H9 (cell line): Measurements from ENCODE around the gene LRRC17. TPM values are rescaled to one million over a fixed set of nuclear protein-coding genes. Genes with fewer than 3 reads are reported as not detected.

Experiments
- DNase-seq: peaks from one replicate; pipeline ENCODE4 v3.0.0-alpha.2; 2017
- H2AFZ ChIP-seq: one replicate; pipeline ENCODE4 v1.6.1; 2013; ENCODE audit warnings: mild to moderate bottlenecking, low read length, control low read depth, moderate library complexity
- H2AK5ac ChIP-seq: 2 replicates; pipeline ENCODE4 v1.6.1; 2013; ENCODE audit warnings: low read length, control low read depth, mixed read lengths; ENCODE audit not compliant: insufficient read length
- H2BK120ac ChIP-seq: one replicate; pipeline ENCODE4 v1.6.1; 2013; ENCODE audit warnings: low read depth, mild to moderate bottlenecking, low read length, control low read depth, inconsistent platforms; ENCODE audit not compliant: poor library complexity, severe bottlenecking
- H2BK12ac ChIP-seq: 2 replicates; pipeline ENCODE4 v1.6.1; 2013; ENCODE audit warnings: low read length, control low read depth, mixed read lengths, low read depth; ENCODE audit not compliant: insufficient read length
- H2BK15ac ChIP-seq: 2 replicates; pipeline ENCODE4 v1.6.1; 2013; ENCODE audit warnings: low read depth, low read length, control low read depth
- H2BK20ac ChIP-seq: one replicate; pipeline ENCODE4 v1.6.1; 2013; ENCODE audit warnings: low read depth, mild to moderate bottlenecking, low read length, control low read depth, inconsistent platforms; ENCODE audit not compliant: poor library complexity, severe bottlenecking
- H2BK5ac ChIP-seq: 2 replicates; pipeline ENCODE4 v1.6.1; 2013; ENCODE audit warnings: low read length, control low read depth, mixed read lengths; ENCODE audit not compliant: insufficient read length
- H3K14ac ChIP-seq: 2 replicates; pipeline ENCODE4 v1.6.1; 2013; ENCODE audit warnings: low read length, control low read depth; ENCODE audit not compliant: insufficient read depth
- H3K18ac ChIP-seq: 2 replicates; pipeline ENCODE4 v1.6.1; 2013; ENCODE audit warnings: low read depth, mild to moderate bottlenecking, mixed read lengths, low read length, control low read depth; ENCODE audit not compliant: insufficient read length
- H3K23ac ChIP-seq: 2 replicates; pipeline ENCODE4 v1.6.1; 2013; ENCODE audit warnings: low read length, control low read depth, mixed read lengths, low read depth; ENCODE audit not compliant: insufficient read length
- H3K23me2 ChIP-seq: 2 replicates; pipeline ENCODE4 v1.6.1; 2013; ENCODE audit warnings: low read depth, mild to moderate bottlenecking, mixed read lengths, low read length, control low read depth; ENCODE audit not compliant: insufficient read length, poor library complexity, severe bottlenecking
- H3K27ac ChIP-seq: 2 replicates; pipeline ENCODE4 v1.5.1; 2013; ENCODE audit warnings: low read length, control low read depth, mixed read lengths, low read depth; ENCODE audit not compliant: insufficient read length
- H3K27me3 ChIP-seq: 2 replicates; pipeline ENCODE4 v1.6.1; 2013; ENCODE audit warnings: low read length, control low read depth, inconsistent platforms; ENCODE audit not compliant: insufficient read depth
- H3K4ac ChIP-seq: 2 replicates; pipeline ENCODE4 v1.6.1; 2013; ENCODE audit warnings: low read depth, mild to moderate bottlenecking, control low read depth, inconsistent platforms, low read length, moderate library complexity
- H3K4me1 ChIP-seq: 2 replicates; pipeline ENCODE4 v1.6.1; 2013; ENCODE audit warnings: low read length, control low read depth, inconsistent platforms; ENCODE audit not compliant: insufficient read depth
- H3K4me2 ChIP-seq: 2 replicates; pipeline ENCODE4 v1.6.1; 2013; ENCODE audit warnings: low read length, control low read depth, mixed read lengths; ENCODE audit not compliant: insufficient read length, insufficient read depth
- H3K56ac ChIP-seq: 2 replicates; pipeline ENCODE4 v1.6.1; 2013; ENCODE audit warnings: low read depth, mild to moderate bottlenecking, mixed read lengths, low read length, control low read depth; ENCODE audit not compliant: insufficient read length
- H3K79me1 ChIP-seq: 2 replicates; pipeline ENCODE4 v1.6.1; 2013; ENCODE audit warnings: low read depth, mild to moderate bottlenecking, moderate library complexity, low read length, control low read depth, inconsistent platforms; ENCODE audit not compliant: insufficient read depth, poor library complexity, severe bottlenecking
- H3K79me2 ChIP-seq: 2 replicates; pipeline ENCODE4 v1.6.1; 2013; ENCODE audit warnings: low read length, control low read depth, inconsistent platforms; ENCODE audit not compliant: insufficient read depth
- H3K9ac ChIP-seq: 2 replicates; pipeline ENCODE4 v1.6.1; 2013; ENCODE audit warnings: low read length, control low read depth, mixed read lengths; ENCODE audit not compliant: insufficient read length; ENCODE audit errors: extremely low read depth
- H3K9me3 ChIP-seq: one replicate; pipeline ENCODE4 v1.6.1; 2013; ENCODE audit warnings: low read depth, low read length, inconsistent platforms; ENCODE audit not compliant: control insufficient read depth
- H3T11ph ChIP-seq: one replicate; pipeline ENCODE4 v1.6.1; 2013; ENCODE audit warnings: mild to moderate bottlenecking, low read length, control low read depth, inconsistent platforms
- H4K20me1 ChIP-seq: one replicate; pipeline ENCODE4 v1.6.1; 2013; ENCODE audit not compliant: control insufficient read depth, insufficient read length, insufficient read depth
- H4K5ac ChIP-seq: 2 replicates; pipeline ENCODE4 v1.6.1; 2013; ENCODE audit warnings: low read depth, mild to moderate bottlenecking, mixed read lengths, low read length, control low read depth; ENCODE audit not compliant: insufficient read length
- H4K8ac ChIP-seq: replicated peaks from 2 replicates; pipeline ENCODE4 v1.6.1; 2013; ENCODE audit warnings: low read length, control low read depth, mixed read lengths, low read depth; ENCODE audit not compliant: insufficient read length
- H4K91ac ChIP-seq: 2 replicates; pipeline ENCODE4 v1.6.1; 2013; ENCODE audit warnings: low read depth, mild to moderate bottlenecking, moderate library complexity, mixed read lengths, low read length, control low read depth; ENCODE audit not compliant: insufficient read length
- H3K27ac Mint-ChIP-seq, 3 experiments: 2 replicates in 2 of 3; 3 replicates in 1 of 3; pipeline ENCODE4 v1.8.0; 2020 to 2021; ENCODE audit warnings: mixed read lengths in 3 of 3, mild to moderate bottlenecking in 1 of 3, moderate library complexity in 1 of 3
- H3K27me3 Mint-ChIP-seq: 2 replicates; pipeline ENCODE4 v1.8.0; 2021; ENCODE audit warnings: low read depth, mild to moderate bottlenecking, moderate library complexity, mixed read lengths
- H3K36me3 Mint-ChIP-seq, 3 experiments: 2 replicates in 2 of 3; 3 replicates in 1 of 3; pipeline ENCODE4 v1.8.0; 2020 to 2021; ENCODE audit warnings: low read depth in 3 of 3, mixed read lengths in 3 of 3; ENCODE audit not compliant: insufficient read depth in 1 of 3
- H3K4me1 Mint-ChIP-seq, 2 experiments: 2 replicates each; pipeline ENCODE4 v1.8.0; 2020; ENCODE audit warnings: mixed read lengths in 2 of 2
- H3K4me3 Mint-ChIP-seq, 2 experiments: 2 replicates in 1 of 2; 3 replicates in 1 of 2; pipeline ENCODE4 v1.8.0; 2020 to 2021; ENCODE audit warnings: mild to moderate bottlenecking in 2 of 2, mixed read lengths in 2 of 2, moderate library complexity in 1 of 2
- H3K9me3 Mint-ChIP-seq, 2 experiments: 2 replicates in 1 of 2; 3 replicates in 1 of 2; pipeline ENCODE4 v1.8.0; 2020; ENCODE audit warnings: mild to moderate bottlenecking in 2 of 2, mixed read lengths in 2 of 2, moderate library complexity in 1 of 2
- WGBS: extraction: QIAGEN DNeasy Blood & Tissue Kit; methylation state at CpG from one replicate; pipeline ENCODE4 v1.1.7; 2013; ENCODE audit warnings: missing lambda C conversion rate, low lambda C conversion rate, mixed read lengths; ENCODE audit not compliant: insufficient read length; ENCODE audit errors: extremely low coverage; 5-methylcytosine and 5-hydroxymethylcytosine counted together
- total RNA-seq: library from RNA; stranded (reverse); gene quantifications from 2 replicates; pipeline ENCODE4 v1.2.1, GENCODE V29; 2021
- TF ChIP-seq, protein P1 (sequence below): fragments of 200-600 bp; sonication (generic); conservative IDR thresholded peaks from 3 replicates; pipeline ENCODE4 v1.8.0; 2021; ENCODE audit warnings: antibody characterized with exemption, mild to moderate bottlenecking

The LRRC17 gene
- total RNA-seq, 1 experiment from 2014 or later, result 2.0 TPM

DNA sequence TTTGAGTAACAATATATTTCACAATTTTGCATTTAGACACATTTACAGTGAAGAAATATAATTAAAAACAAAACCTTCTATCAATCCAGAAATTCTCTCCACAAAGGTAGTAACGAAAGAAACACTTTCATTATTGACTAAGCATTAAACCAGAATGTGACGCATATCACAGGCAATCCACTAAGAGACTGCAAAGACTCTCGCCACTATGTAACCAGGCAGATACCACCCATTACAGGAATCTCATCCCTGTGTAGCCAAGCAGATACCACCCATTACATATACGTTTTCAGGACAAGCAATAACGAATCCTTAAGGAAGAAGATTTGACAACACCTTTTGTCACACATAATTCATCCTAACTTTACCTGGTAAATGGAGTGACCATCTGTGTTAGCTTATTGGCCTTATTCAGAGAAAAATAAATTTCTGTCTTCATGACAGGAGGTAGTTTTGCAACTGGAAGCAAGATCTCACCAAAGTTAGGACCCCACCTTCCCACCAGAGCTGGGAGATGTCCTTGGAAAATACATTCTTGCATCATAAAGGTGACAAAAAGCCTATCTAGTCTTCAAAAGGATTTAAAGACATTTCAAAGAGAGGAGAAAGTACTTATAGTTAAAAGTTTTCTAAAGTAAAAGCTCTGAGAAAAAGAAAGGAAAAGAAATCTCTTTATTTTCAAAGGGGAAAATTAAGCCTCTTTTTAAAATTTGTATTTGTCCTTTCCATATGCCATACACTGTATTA lies 30.8 kb downstream of the LRRC17 start:
- Mint-ChIP-seq H3K27ac (peak overlapping the region in 2 of 3 experiments; percentile 59 to 61; a peak in 5 of 7 replicates), H3K36me3 (no peaks in the 10 kb centered on the region; a peak in 1 of 7 replicates), H3K27me3 (no peaks in the 10 kb centered on the region; the same call in 1 of the 2 replicates), H3K9me3 (no peaks in the 10 kb centered on the region), H3K4me1 (peaks cover 60 to 66% of the 10 kb centered on the region in 2 experiments), H3K4me3 (peak overlapping the region; percentile 30 to 52; a peak in 3 of 5 replicates)
- H2BK20ac ChIP-seq, result no peak overlapping the region
- no peak overlapping the region for H2BK5ac ChIP-seq
- no peaks in the 10 kb centered on the region for H3K9me3 ChIP-seq
- no peak overlapping the region for H2AK5ac ChIP-seq
- no peaks in the 10 kb centered on the region for H4K20me1 ChIP-seq
- H3K18ac ChIP-seq, result no peak overlapping the region
- no peak overlapping the region for H3K23ac ChIP-seq
- no peak overlapping the region for H2AFZ ChIP-seq
- H3K23me2 ChIP-seq, result no peaks in the 10 kb centered on the region
- H3K27ac ChIP-seq, result no peak overlapping the region
- no peak overlapping the region for H4K8ac ChIP-seq
- no peak for DNase-seq
- peaks cover 9% of the 10 kb centered on the region for H3K4me1 ChIP-seq
- H3K79me1 ChIP-seq, result no peaks in the 10 kb centered on the region
- no peak overlapping the region for H4K5ac ChIP-seq
- H3K4me2 ChIP-seq, result peak overlapping the region; percentile 26
- no peak overlapping the region for H3K56ac ChIP-seq
- H2BK12ac ChIP-seq, result no peak overlapping the region
- no peak overlapping the region for H4K91ac ChIP-seq
- H3K9ac ChIP-seq, result no peak overlapping the region
- WGBS, result no CpG with 5 or more reads among the region's 5 CpGs
- no peak overlapping the region for H3K4ac ChIP-seq
- no peak overlapping the region for H3K14ac ChIP-seq
- no peaks in the 10 kb centered on the region; the same call in 1 of the 2 replicates for H3K27me3 ChIP-seq
- TF ChIP-seq, protein P1, sequence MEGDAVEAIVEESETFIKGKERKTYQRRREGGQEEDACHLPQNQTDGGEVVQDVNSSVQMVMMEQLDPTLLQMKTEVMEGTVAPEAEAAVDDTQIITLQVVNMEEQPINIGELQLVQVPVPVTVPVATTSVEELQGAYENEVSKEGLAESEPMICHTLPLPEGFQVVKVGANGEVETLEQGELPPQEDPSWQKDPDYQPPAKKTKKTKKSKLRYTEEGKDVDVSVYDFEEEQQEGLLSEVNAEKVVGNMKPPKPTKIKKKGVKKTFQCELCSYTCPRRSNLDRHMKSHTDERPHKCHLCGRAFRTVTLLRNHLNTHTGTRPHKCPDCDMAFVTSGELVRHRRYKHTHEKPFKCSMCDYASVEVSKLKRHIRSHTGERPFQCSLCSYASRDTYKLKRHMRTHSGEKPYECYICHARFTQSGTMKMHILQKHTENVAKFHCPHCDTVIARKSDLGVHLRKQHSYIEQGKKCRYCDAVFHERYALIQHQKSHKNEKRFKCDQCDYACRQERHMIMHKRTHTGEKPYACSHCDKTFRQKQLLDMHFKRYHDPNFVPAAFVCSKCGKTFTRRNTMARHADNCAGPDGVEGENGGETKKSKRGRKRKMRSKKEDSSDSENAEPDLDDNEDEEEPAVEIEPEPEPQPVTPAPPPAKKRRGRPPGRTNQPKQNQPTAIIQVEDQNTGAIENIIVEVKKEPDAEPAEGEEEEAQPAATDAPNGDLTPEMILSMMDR, result no peak
- no peak overlapping the region for H2BK120ac ChIP-seq
- no peak overlapping the region for H3T11ph ChIP-seq
- no peaks in the 10 kb centered on the region; the same call in 1 of the 2 replicates for H3K79me2 ChIP-seq
- no peak overlapping the region for H2BK15ac ChIP-seq
